ENCODE results near the gene GIPC2.

GRCh38 chr1:78005755-78006154 lies 40.0 kb upstream of the GIPC2 start:
- TF ChIP-seq, protein P1, sequence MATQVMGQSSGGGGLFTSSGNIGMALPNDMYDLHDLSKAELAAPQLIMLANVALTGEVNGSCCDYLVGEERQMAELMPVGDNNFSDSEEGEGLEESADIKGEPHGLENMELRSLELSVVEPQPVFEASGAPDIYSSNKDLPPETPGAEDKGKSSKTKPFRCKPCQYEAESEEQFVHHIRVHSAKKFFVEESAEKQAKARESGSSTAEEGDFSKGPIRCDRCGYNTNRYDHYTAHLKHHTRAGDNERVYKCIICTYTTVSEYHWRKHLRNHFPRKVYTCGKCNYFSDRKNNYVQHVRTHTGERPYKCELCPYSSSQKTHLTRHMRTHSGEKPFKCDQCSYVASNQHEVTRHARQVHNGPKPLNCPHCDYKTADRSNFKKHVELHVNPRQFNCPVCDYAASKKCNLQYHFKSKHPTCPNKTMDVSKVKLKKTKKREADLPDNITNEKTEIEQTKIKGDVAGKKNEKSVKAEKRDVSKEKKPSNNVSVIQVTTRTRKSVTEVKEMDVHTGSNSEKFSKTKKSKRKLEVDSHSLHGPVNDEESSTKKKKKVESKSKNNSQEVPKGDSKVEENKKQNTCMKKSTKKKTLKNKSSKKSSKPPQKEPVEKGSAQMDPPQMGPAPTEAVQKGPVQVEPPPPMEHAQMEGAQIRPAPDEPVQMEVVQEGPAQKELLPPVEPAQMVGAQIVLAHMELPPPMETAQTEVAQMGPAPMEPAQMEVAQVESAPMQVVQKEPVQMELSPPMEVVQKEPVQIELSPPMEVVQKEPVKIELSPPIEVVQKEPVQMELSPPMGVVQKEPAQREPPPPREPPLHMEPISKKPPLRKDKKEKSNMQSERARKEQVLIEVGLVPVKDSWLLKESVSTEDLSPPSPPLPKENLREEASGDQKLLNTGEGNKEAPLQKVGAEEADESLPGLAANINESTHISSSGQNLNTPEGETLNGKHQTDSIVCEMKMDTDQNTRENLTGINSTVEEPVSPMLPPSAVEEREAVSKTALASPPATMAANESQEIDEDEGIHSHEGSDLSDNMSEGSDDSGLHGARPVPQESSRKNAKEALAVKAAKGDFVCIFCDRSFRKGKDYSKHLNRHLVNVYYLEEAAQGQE (IDR thresholded peaks at IDR 0.05; ENCODE audit: low read depth) = no peak
- TF ChIP-seq FOXM1 (IDR thresholded peaks at IDR 0.05; ENCODE audit: borderline replicate concordance, low read depth) (peak; percentile 19; the same call in 1 of the 2 replicates), YY1 (IDR thresholded peaks at IDR 0.05; ENCODE audit: low read depth) (no peak), ZBTB7A (IDR thresholded peaks at IDR 0.05; ENCODE audit: low read depth) (no peak), RAD21 (IDR thresholded peaks at IDR 0.05; ENCODE audit: low read depth) (no peak), TEAD4 (IDR thresholded peaks at IDR 0.05) (peak; percentile 81), CEBPB (IDR thresholded peaks at IDR 0.05) (no peak), EGR1 (IDR thresholded peaks at IDR 0.05) (no peak), EP300 (IDR thresholded peaks at IDR 0.05; ENCODE audit: borderline replicate concordance) (no peak)
- TF ChIP-seq, protein P2, sequence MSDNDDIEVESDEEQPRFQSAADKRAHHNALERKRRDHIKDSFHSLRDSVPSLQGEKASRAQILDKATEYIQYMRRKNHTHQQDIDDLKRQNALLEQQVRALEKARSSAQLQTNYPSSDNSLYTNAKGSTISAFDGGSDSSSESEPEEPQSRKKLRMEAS (IDR thresholded peaks at IDR 0.05) = no peak
